ENCODE measurements around the gene MAP1B. TPM values are rescaled to one million over a fixed set of nuclear protein-coding genes. Genes with fewer than 3 reads are reported as not detected.

MAP1B gene
- total RNA-seq, 1 donor from 2014 or later = 44.1 TPM

DNA sequence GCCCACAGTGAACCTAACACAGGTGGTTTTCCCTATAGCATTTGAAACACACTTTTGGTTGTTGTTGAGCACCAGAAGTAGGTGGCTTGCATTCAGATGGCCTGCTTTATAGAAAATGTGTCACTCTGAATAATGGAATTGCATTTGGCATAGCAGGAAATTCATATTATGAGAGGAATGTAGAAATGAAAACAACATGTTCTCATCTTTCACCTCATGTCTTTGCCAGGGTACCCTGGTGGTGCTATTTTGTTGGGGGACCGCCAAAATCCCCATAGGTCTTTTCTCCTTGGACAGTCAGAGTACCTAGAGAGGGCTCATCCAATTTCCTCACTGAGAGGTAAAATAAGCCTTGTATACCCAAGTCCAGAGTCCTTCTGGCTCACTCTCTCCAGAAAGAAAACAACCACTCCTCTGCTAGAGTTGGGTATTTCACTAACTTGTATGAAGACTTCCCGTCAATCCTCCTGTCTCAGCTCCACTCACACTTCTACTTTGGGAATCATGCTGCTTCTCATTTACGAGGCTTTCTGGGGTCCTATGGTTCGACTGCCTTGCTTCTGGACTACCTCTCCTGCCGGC, 145.4 kb downstream of the MAP1B start:
- DNase-seq = no peak

DNA sequence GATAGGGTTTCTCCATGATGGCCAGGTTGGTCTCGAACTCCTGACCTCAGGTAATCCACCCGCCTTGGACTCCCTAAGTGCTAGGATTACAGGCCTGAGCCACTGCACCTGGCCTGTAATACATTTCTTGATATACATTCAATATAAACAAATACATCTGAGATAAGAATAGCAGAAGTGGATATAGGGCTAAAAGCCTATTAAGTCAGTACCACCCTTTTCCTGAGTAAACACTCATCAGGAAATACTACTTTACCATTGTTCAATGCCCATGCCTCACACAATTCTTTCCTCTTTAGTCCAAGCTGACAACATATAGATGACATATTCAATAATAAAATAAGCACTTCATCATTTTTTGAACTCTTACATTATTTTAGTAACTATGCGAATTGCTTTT, 148.0 kb downstream of the MAP1B start:
- no peak for DNase-seq

DNA sequence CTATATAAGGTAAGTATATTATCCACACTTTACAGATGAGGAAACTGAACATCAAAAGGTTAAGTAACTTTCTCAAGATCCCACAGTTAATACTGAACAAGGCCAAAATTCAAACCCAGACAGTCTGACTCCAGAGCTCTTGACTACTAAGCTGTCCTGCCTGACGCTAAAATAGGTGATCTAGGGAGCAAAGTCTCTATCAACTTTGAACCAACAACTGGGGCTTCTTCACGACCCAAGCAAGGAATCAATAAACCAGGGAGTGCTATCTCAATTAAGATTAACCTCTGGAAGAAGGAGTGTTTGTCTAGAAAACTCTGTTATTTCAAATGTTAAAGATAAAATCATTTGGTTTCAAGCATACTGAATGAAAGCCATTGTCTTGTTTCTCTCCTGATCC, 148.4 kb downstream of the MAP1B start:
- no peak for DNase-seq

DNA sequence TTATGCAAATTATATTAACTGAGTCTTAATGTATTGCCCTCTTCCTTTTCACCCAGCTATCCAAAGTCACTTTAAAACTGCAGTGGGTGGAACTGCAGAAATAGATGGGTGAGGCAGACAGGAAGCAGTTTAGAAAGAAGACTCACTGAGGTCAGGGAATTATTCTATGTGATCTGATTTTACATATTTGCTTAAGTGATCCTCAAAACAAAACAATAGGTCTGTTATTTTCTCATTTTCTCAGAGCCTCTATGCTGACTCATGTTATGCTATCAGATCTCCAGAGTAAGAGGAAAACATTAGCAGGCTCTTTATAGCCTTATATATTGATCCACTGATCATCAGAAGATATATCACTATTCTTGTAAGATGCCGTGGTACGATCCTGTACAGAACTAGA, 149.3 kb downstream of the MAP1B start:
- no peak for DNase-seq

Small RNA genes within 50 kb of the gene (small RNA-seq; reads per million reads assigned to genes)
- not detected for gene MIR4803 (ENCODE audit: low replicate concordance)

Other genes starting within 250 kb of the MAP1B start
- 46.7 TPM for gene MRPS27, start 212.8 kb downstream of the MAP1B start, total RNA-seq
- gene PTCD2, start 212.9 kb downstream of the MAP1B start, total RNA-seq = 7.2 TPM

Data from skin of body (tissue), 3 donors.